ENCODE results near the gene R3HDM4. TPM values are rescaled to one million over a fixed set of nuclear protein-coding genes. Genes with fewer than 3 reads are reported as not detected.

The R3HDM4 gene
- total and polyA plus RNA-seq, 4 donors: 14.1 to 72.4 (median 20.2) TPM

- Histone ChIP-seq H3K27me3 (ENCODE audit: control insufficient read depth in 4 of 4, insufficient read depth in 4 of 4, low read length in 3 of 4) (no peaks in the 10 kb centered on the region), H3K4me3 (ENCODE audit: low read depth in 1 of 3, low read length in 3 of 3) (no peak overlapping the region), H3K4me1 (ENCODE audit: control insufficient read depth in 4 of 4, insufficient read depth in 4 of 4, low read length in 3 of 4) (no peaks in the 10 kb centered on the region), H3K9me3 (ENCODE audit: control insufficient read depth in 4 of 4, low read length in 3 of 4) (no peaks in the 10 kb centered on the region), H3K27ac (ENCODE audit: low read depth in 1 of 2, low read length in 2 of 2) (no peak overlapping the region), H3K9ac (ENCODE audit: low read depth in 1 of 2, low read length in 2 of 2) (no peak overlapping the region), H3K36me3 (ENCODE audit: control insufficient read depth in 4 of 4, insufficient read depth in 3 of 4, low read depth in 1 of 4, low read length in 3 of 4) (peaks cover 5 to 38% (median 11%) of the 10 kb centered on the region in 4 donors)
- no peak for DNase-seq (ENCODE audit: low spot score)
- TF ChIP-seq FOXA2 (IDR thresholded peaks at IDR 0.05) (no peak), ZBTB33 (IDR thresholded peaks at IDR 0.05) (no peak)
- 92% methylated on average over 29 of the region's 29 CpGs for WGBS
Observed at GRCh38 chr19:876780-877314, 36.2 kb downstream of the R3HDM4 start.

GRCh38 chr19:876089-876488, 36.9 kb downstream of the R3HDM4 start:
- H3K36me3 ChIP-seq (ENCODE audit: control insufficient read depth in 4 of 4, insufficient read depth in 3 of 4, low read depth in 1 of 4, low read length in 3 of 4): peaks cover 5 to 34% (median 11%) of the 10 kb centered on the region in 4 donors
- 89% methylated on average over 18 of the region's 18 CpGs for WGBS
- TF ChIP-seq GABPA (IDR thresholded peaks at IDR 0.05 in 1 of 2, conservative IDR thresholded peaks at IDR 0.05 in 1 of 2): no peak
- TF ChIP-seq SP1 (IDR thresholded peaks at IDR 0.05): no peak
- TF ChIP-seq MAX (IDR thresholded peaks at IDR 0.05): no peak
- no peak for TF ChIP-seq EGR1 (IDR thresholded peaks at IDR 0.05; ENCODE audit: low read depth in 2 of 2)
- TF ChIP-seq ZBTB33 (IDR thresholded peaks at IDR 0.05): no peak
- TF ChIP-seq HNF4A (conservative IDR thresholded peaks at IDR 0.05): no peak
- TF ChIP-seq JUND (IDR thresholded peaks at IDR 0.05): no peak
- TF ChIP-seq TAF1 (conservative IDR thresholded peaks at IDR 0.05): no peak
- no peak for TF ChIP-seq CTCF (IDR thresholded peaks at IDR 0.05; ENCODE audit: low read depth, low read length, missing input control)
- no peak for TF ChIP-seq NR2F2 (IDR thresholded peaks at IDR 0.05)
- no peak for TF ChIP-seq YY1 (IDR thresholded peaks at IDR 0.05)
- no peak for TF ChIP-seq RXRA (IDR thresholded peaks at IDR 0.05)
- no peak for TF ChIP-seq ATF3 (IDR thresholded peaks at IDR 0.05)
- TF ChIP-seq RAD21 (IDR thresholded peaks at IDR 0.05): no peak
- no peak for TF ChIP-seq HNF4G (IDR thresholded peaks at IDR 0.05)
- no peak for TF ChIP-seq REST (IDR thresholded peaks at IDR 0.05)
- TF ChIP-seq FOXA2 (IDR thresholded peaks at IDR 0.05): no peak
- no peak for TF ChIP-seq FOXA1 (IDR thresholded peaks at IDR 0.05)
- no peaks in the 10 kb centered on the region for H3K9me3 ChIP-seq (ENCODE audit: control insufficient read depth in 4 of 4, low read length in 3 of 4)
- no peak for DNase-seq (ENCODE audit: low spot score)
- no peak overlapping the region for H3K4me3 ChIP-seq (ENCODE audit: low read depth in 1 of 3, low read length in 3 of 3)
- no peaks in the 10 kb centered on the region for H3K27me3 ChIP-seq (ENCODE audit: control insufficient read depth in 4 of 4, insufficient read depth in 4 of 4, low read length in 3 of 4)
- no peak overlapping the region for H3K27ac ChIP-seq (ENCODE audit: low read depth in 1 of 2, low read length in 2 of 2)
- H3K9ac ChIP-seq (ENCODE audit: low read depth in 1 of 2, low read length in 2 of 2): no peak overlapping the region
- no peaks in the 10 kb centered on the region for H3K4me1 ChIP-seq (ENCODE audit: control insufficient read depth in 4 of 4, insufficient read depth in 4 of 4, low read length in 3 of 4)

Data from liver (tissue), 9 donors.